Vagina (tissue), 2 donors: ENCODE data around the gene ALG12.
"Not testable (repeated sequence)": the region's sequence is repeated elsewhere in the genome, so short reads cannot be mapped to it uniquely, and the experiment has no call there.

Source experiments
- CTCF ChIP-seq, 3 experiments: fragments of 450-650 bp in 2 of 3; fragments of 200-600 bp in 1 of 3; sonication (generic) in 1 of 3; IDR thresholded peaks; one replicate each; pipeline ENCODE4 v1.5.1; 2017 to 2019; ENCODE audit warnings: antibody characterized with exemption in 3 of 3, mild to moderate bottlenecking in 2 of 3, moderate library complexity in 2 of 3
- POLR2AphosphoS5 ChIP-seq, 2 donors: sonication (generic); formaldehyde crosslinking; IDR thresholded peaks; one replicate each; pipeline ENCODE4 v1.9.0; 2017; ENCODE audit warnings: antibody characterized with exemption in 2 of 2, mild to moderate bottlenecking in 2 of 2, low read depth in 1 of 2; ENCODE audit not compliant: insufficient read depth in 1 of 2

- TF ChIP-seq CTCF (IDR thresholded peaks at IDR 0.05); POLR2AphosphoS5 (IDR thresholded peaks at IDR 0.05; ENCODE audit: insufficient read depth in 1 of 2, low read depth in 1 of 2): not testable (repeated sequence)
Observed at GRCh38 chr22:49852568-49852897, 65.7 kb downstream of the ALG12 start.
